ENCODE measurements around the gene ADAMTS9. TPM values are rescaled to one million over a fixed set of nuclear protein-coding genes. Genes with fewer than 3 reads are reported as not detected.

Gene ADAMTS9
- total and polyA plus RNA-seq, 2 experiments from 2014 or later: 60.5 to 168 TPM

DNA sequence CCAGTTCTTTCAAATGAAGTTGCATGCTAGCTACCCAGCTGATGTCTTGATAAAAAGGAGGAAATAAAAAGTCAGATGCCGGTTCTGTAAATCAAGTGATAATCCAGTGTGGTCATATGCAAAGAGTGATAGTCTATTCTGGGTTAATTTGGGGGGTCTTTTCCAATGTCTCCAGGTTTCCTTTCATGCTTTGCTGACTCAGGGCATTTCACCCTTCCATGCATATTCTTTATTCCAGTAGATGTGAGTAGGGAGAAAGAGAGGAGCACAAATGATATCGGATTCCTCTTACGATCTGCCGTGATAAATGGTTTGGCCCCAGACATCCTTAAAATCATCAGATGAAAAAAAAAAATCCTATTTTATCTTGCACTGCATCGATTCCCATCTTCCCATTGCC, 60.8 kb downstream of the ADAMTS9 start:
- TF ChIP-seq, protein P1, sequence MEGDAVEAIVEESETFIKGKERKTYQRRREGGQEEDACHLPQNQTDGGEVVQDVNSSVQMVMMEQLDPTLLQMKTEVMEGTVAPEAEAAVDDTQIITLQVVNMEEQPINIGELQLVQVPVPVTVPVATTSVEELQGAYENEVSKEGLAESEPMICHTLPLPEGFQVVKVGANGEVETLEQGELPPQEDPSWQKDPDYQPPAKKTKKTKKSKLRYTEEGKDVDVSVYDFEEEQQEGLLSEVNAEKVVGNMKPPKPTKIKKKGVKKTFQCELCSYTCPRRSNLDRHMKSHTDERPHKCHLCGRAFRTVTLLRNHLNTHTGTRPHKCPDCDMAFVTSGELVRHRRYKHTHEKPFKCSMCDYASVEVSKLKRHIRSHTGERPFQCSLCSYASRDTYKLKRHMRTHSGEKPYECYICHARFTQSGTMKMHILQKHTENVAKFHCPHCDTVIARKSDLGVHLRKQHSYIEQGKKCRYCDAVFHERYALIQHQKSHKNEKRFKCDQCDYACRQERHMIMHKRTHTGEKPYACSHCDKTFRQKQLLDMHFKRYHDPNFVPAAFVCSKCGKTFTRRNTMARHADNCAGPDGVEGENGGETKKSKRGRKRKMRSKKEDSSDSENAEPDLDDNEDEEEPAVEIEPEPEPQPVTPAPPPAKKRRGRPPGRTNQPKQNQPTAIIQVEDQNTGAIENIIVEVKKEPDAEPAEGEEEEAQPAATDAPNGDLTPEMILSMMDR (IDR thresholded peaks at IDR 0.05; ENCODE audit: low read depth, low read length): no peak
- no peak for DNase-seq (ENCODE audit: low read depth in 1 of 2, low spot score in 1 of 2)
- peaks cover 49% of the 10 kb centered on the region for H3K36me3 ChIP-seq
- H3K4me3 ChIP-seq: no peak overlapping the region
- H3K9me3 ChIP-seq (ENCODE audit: low read depth): no peaks in the 10 kb centered on the region
- H3K27ac ChIP-seq: no peak overlapping the region
- no peaks in the 10 kb centered on the region for H3K4me1 ChIP-seq (ENCODE audit: low read depth)
- H3K27me3 ChIP-seq: no peaks in the 10 kb centered on the region

DNA sequence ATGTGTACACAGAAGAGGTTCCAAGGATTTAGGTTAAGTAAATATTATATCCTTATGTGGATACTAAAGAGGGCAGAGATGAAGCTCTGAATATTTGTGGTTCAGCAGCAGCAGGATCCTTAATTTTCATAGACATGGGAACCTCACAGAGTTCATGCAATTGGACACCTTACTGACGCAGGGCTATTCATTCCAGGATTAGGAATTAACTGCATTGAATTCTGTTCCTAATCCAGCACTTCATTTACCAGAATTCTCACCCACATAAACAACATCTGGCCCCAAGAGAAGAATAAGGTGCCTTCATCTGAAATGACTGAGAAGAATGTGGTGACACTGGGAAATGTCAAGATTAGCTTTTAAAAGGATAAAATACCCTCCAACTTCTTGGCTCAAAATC, 62.4 kb downstream of the ADAMTS9 start:
- no peak for DNase-seq (ENCODE audit: low read depth in 1 of 2, low spot score in 1 of 2)
- TF ChIP-seq, protein P1 (IDR thresholded peaks at IDR 0.05; ENCODE audit: low read depth, low read length): no peak
- Histone ChIP-seq H3K4me3 (no peak overlapping the region), H3K4me1 (ENCODE audit: low read depth) (no peaks in the 10 kb centered on the region), H3K9me3 (ENCODE audit: low read depth) (no peaks in the 10 kb centered on the region), H3K36me3 (peaks cover 45% of the 10 kb centered on the region), H3K27me3 (no peaks in the 10 kb centered on the region), H3K27ac (no peak overlapping the region)

DNA sequence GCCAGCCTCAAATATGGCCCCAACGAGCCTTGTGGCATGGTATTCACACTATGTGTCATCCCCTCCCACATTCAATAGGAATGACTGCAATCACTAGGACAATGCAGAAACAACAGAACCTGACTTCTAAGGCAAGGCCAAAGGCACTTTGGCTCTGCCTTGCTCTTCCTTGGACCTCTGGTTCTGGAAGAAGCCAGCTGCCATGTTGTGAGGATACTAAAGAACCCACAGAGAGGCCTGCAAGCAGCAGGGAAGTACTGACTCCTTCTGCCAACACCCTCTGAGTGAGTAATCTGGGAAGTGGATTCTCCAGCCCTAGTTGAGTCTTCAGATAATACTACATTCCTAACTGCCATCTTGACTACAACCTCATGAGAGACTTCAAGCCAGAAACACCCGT, 64.7 kb downstream of the ADAMTS9 start:
- Histone ChIP-seq H3K36me3 (peaks cover 47% of the 10 kb centered on the region), H3K4me1 (ENCODE audit: low read depth) (no peaks in the 10 kb centered on the region), H3K4me3 (no peak overlapping the region), H3K27ac (peak overlapping the region; percentile 19), H3K27me3 (no peaks in the 10 kb centered on the region), H3K9me3 (ENCODE audit: low read depth) (no peaks in the 10 kb centered on the region)
- peak in 1 of 2 donors; percentile 2 for DNase-seq (ENCODE audit: low read depth in 1 of 2, low spot score in 1 of 2)
- TF ChIP-seq, protein P1 (IDR thresholded peaks at IDR 0.05; ENCODE audit: low read depth, low read length): no peak

DNA sequence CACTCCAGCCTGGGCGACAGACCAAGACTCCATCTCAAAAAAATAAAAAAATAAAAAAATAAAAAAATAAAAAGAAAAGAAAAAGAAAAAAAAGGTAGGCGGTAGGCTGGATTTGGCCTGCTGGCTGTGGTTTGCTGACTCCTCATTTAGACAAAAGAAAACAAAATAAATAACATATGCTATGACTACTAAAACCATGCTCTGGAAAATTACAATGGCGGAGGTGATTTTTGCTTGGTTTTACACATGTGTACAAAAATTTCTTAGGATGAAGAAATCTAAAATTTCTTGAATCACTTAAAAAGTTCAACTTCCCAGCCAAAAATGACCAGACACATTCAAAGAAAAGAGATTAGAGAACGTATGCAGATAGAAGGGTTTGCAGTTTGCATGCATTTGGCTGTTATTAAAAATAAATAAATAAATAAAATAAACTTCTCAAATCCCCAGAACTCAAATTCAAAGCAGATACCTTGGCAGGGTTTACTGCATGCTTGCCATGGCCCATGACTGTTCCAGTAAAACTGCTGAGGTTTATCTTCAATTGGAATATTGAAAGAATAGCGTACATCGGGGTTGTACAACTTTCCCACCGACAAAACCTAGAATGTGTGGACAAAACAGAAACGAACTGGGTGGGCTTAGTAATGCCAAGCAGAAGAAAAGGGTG, 65.9 kb downstream of the ADAMTS9 start:
- DNase-seq (ENCODE audit: low read depth in 1 of 2, low spot score in 1 of 2): no peak
- TF ChIP-seq, protein P1 (IDR thresholded peaks at IDR 0.05; ENCODE audit: low read depth, low read length): no peak

DNA sequence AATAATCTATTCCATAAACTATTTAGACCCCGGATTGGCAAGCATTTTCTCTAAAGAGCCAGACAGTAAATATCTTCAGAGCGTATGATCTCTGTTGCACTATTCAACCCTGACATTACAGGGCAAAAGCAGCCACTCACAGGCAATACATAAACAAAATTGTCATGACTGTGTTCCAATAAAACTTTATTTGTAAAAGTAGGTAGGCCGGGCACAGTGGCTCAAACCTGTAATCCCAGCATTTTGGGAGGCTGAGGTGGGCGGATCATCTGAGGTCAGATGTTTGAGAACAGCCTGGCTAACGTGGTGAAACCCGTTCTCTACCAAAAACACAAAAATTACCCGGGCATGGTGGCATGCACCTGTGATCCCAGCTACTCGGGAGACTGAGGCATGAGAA, 66.5 kb downstream of the ADAMTS9 start:
- H3K27me3 ChIP-seq: no peaks in the 10 kb centered on the region
- no peaks in the 10 kb centered on the region for H3K4me1 ChIP-seq (ENCODE audit: low read depth)
- H3K27ac ChIP-seq: no peak overlapping the region
- peaks cover 56% of the 10 kb centered on the region for H3K36me3 ChIP-seq
- TF ChIP-seq, protein P1 (IDR thresholded peaks at IDR 0.05; ENCODE audit: low read depth, low read length): no peak
- H3K4me3 ChIP-seq: no peak overlapping the region
- no peak for DNase-seq (ENCODE audit: low read depth in 1 of 2, low spot score in 1 of 2)
- no peaks in the 10 kb centered on the region for H3K9me3 ChIP-seq (ENCODE audit: low read depth)

More for the DNA sequence above, 65.9 kb downstream of the ADAMTS9 start:
- Histone ChIP-seq H3K27ac (no peak overlapping the region), H3K4me3 (no peak overlapping the region), H3K9me3 (ENCODE audit: low read depth) (no peaks in the 10 kb centered on the region), H3K36me3 (peaks cover 59% of the 10 kb centered on the region), H3K4me1 (ENCODE audit: low read depth) (no peaks in the 10 kb centered on the region), H3K27me3 (no peaks in the 10 kb centered on the region)

Measured in cardiac muscle cell (in vitro differentiated cells and primary cell).